ENCODE measurements around the gene BRI3BP. TPM values are rescaled to one million over a fixed set of nuclear protein-coding genes. Genes with fewer than 3 reads are reported as not detected.
A peak's percentile ranks its signal among the peaks of the same experiment; 100 is the strongest.
"Not testable (repeated sequence)": the region's sequence is repeated elsewhere in the genome, so short reads cannot be mapped to it uniquely, and the experiment has no call there.

BRI3BP gene
- total RNA-seq, 2 donors from 2014 or later, result 16.5 to 30.0 TPM

GRCh38 chr12:125018356-125018755, 24.9 kb downstream of the BRI3BP start:
- Mint-ChIP-seq H3K4me1 (ENCODE audit: low read depth in 2 of 2) (no peaks in the 10 kb centered on the region), H3K27me3 (no peaks in the 10 kb centered on the region), H3K9me3 (no peaks in the 10 kb centered on the region), H3K27ac (no peak overlapping the region), H3K4me3 (no peak overlapping the region), H3K36me3 (peaks cover 5% of the 10 kb centered on the region)
- no peak for ATAC-seq
- DNase-seq (ENCODE audit: low spot score), result no peak

GRCh38 chr12:125021096-125021495, 27.7 kb downstream of the BRI3BP start:
- Mint-ChIP-seq H3K36me3 (peaks cover 5% of the 10 kb centered on the region), H3K27me3 (no peaks in the 10 kb centered on the region), H3K4me1 (ENCODE audit: low read depth in 2 of 2) (no peaks in the 10 kb centered on the region), H3K27ac (no peak overlapping the region), H3K4me3 (no peak overlapping the region), H3K9me3 (no peaks in the 10 kb centered on the region)
- DNase-seq (ENCODE audit: low spot score) (no peak), ATAC-seq (no peak)

GRCh38 chr12:125021771-125022170, 28.3 kb downstream of the BRI3BP start:
- DNase-seq (ENCODE audit: low spot score) (no peak), ATAC-seq (no peak)
- Mint-ChIP-seq H3K36me3 (peaks cover 5% of the 10 kb centered on the region), H3K4me1 (ENCODE audit: low read depth in 2 of 2) (no peaks in the 10 kb centered on the region), H3K27ac (no peak overlapping the region), H3K4me3 (no peak overlapping the region), H3K9me3 (no peaks in the 10 kb centered on the region), H3K27me3 (no peaks in the 10 kb centered on the region)

- Mint-ChIP-seq H3K27ac (no peak overlapping the region), H3K4me3 (no peak overlapping the region), H3K9me3 (no peaks in the 10 kb centered on the region), H3K36me3 (peaks cover 4% of the 10 kb centered on the region), H3K4me1 (ENCODE audit: low read depth in 2 of 2) (no peaks in the 10 kb centered on the region), H3K27me3 (no peaks in the 10 kb centered on the region)
- no peak for DNase-seq (ENCODE audit: low spot score)
- ATAC-seq, result no peak
Observed at GRCh38 chr12:125023065-125023464, 29.6 kb downstream of the BRI3BP start.

- H3K27me3 Mint-ChIP-seq, result no peaks in the 10 kb centered on the region
- H3K27ac Mint-ChIP-seq, result no peak overlapping the region
- no peak for DNase-seq (ENCODE audit: low spot score)
- ATAC-seq, result no peak
- H3K4me3 Mint-ChIP-seq, result no peak overlapping the region
- no peaks in the 10 kb centered on the region for H3K36me3 Mint-ChIP-seq
- no peaks in the 10 kb centered on the region for H3K4me1 Mint-ChIP-seq (ENCODE audit: low read depth in 2 of 2)
- no peaks in the 10 kb centered on the region for H3K9me3 Mint-ChIP-seq
Observed at GRCh38 chr12:125024949-125025563, 31.6 kb downstream of the BRI3BP start.

GRCh38 chr12:125025606-125026235, 32.3 kb downstream of the BRI3BP start:
- Mint-ChIP-seq H3K9me3 (no peaks in the 10 kb centered on the region), H3K36me3 (no peaks in the 10 kb centered on the region), H3K27ac (no peak overlapping the region), H3K27me3 (no peaks in the 10 kb centered on the region), H3K4me3 (no peak overlapping the region), H3K4me1 (ENCODE audit: low read depth in 2 of 2) (no peaks in the 10 kb centered on the region)
- ATAC-seq, result no peak
- no peak for DNase-seq (ENCODE audit: low spot score)

GRCh38 chr12:125028106-125028505, 34.7 kb downstream of the BRI3BP start:
- H3K4me1 Mint-ChIP-seq (ENCODE audit: low read depth in 2 of 2), result no peaks in the 10 kb centered on the region
- H3K36me3 Mint-ChIP-seq, result no peaks in the 10 kb centered on the region
- no peak for ATAC-seq
- no peak for DNase-seq (ENCODE audit: low spot score)
- no peak overlapping the region for H3K27ac Mint-ChIP-seq
- no peaks in the 10 kb centered on the region for H3K27me3 Mint-ChIP-seq
- H3K9me3 Mint-ChIP-seq, result no peaks in the 10 kb centered on the region
- H3K4me3 Mint-ChIP-seq, result no peak overlapping the region

GRCh38 chr12:125029761-125030358, 36.4 kb downstream of the BRI3BP start:
- no peak for ATAC-seq
- Mint-ChIP-seq H3K4me1 (ENCODE audit: low read depth in 2 of 2) (no peaks in the 10 kb centered on the region), H3K36me3 (no peaks in the 10 kb centered on the region), H3K9me3 (no peaks in the 10 kb centered on the region), H3K27ac (no peak overlapping the region), H3K27me3 (no peaks in the 10 kb centered on the region), H3K4me3 (no peak overlapping the region)
- no peak for DNase-seq (ENCODE audit: low spot score)

GRCh38 chr12:125031471-125031870, 38.0 kb downstream of the BRI3BP start:
- H3K4me3 Mint-ChIP-seq; H3K9me3 Mint-ChIP-seq; H3K27ac Mint-ChIP-seq; DNase-seq (ENCODE audit: low spot score); H3K36me3 Mint-ChIP-seq; ATAC-seq; H3K4me1 Mint-ChIP-seq (ENCODE audit: low read depth in 2 of 2); H3K27me3 Mint-ChIP-seq: not testable (repeated sequence)

- Mint-ChIP-seq H3K27ac (no peak overlapping the region), H3K27me3 (no peaks in the 10 kb centered on the region), H3K4me1 (ENCODE audit: low read depth in 2 of 2) (no peaks in the 10 kb centered on the region), H3K36me3 (no peaks in the 10 kb centered on the region), H3K9me3 (no peaks in the 10 kb centered on the region), H3K4me3 (no peak overlapping the region)
- no peak for DNase-seq (ENCODE audit: low spot score)
- no peak for ATAC-seq
Observed at GRCh38 chr12:125032466-125033152, 39.2 kb downstream of the BRI3BP start.

GRCh38 chr12:125033288-125033687, 39.8 kb downstream of the BRI3BP start:
- Mint-ChIP-seq H3K27ac (no peak overlapping the region), H3K36me3 (no peaks in the 10 kb centered on the region), H3K4me1 (ENCODE audit: low read depth in 2 of 2) (no peaks in the 10 kb centered on the region), H3K9me3 (no peaks in the 10 kb centered on the region), H3K27me3 (no peaks in the 10 kb centered on the region), H3K4me3 (no peak overlapping the region)
- DNase-seq (ENCODE audit: low spot score), result no peak
- ATAC-seq, result no peak

GRCh38 chr12:125038976-125039625, 45.7 kb downstream of the BRI3BP start:
- H3K4me1 Mint-ChIP-seq (ENCODE audit: low read depth in 2 of 2), result no peaks in the 10 kb centered on the region
- DNase-seq (ENCODE audit: low spot score) (no peak), ATAC-seq (no peak)
- no peaks in the 10 kb centered on the region for H3K27me3 Mint-ChIP-seq
- no peak overlapping the region for H3K4me3 Mint-ChIP-seq
- no peak overlapping the region for H3K27ac Mint-ChIP-seq
- H3K9me3 Mint-ChIP-seq, result no peaks in the 10 kb centered on the region
- H3K36me3 Mint-ChIP-seq, result no peaks in the 10 kb centered on the region

GRCh38 chr12:125049093-125049458, 55.6 kb downstream of the BRI3BP start:
- H3K36me3 Mint-ChIP-seq, result no peaks in the 10 kb centered on the region
- no peaks in the 10 kb centered on the region for H3K9me3 Mint-ChIP-seq
- H3K27me3 Mint-ChIP-seq, result peaks cover 0 to 1% of the 10 kb centered on the region in 2 donors
- no peak for ATAC-seq
- H3K4me1 Mint-ChIP-seq (ENCODE audit: low read depth in 2 of 2), result peaks cover 6% of the 10 kb centered on the region in 2 donors
- peak overlapping the region; percentile 89 for H3K4me3 Mint-ChIP-seq
- no peak for DNase-seq (ENCODE audit: low spot score)
- H3K27ac Mint-ChIP-seq, result peak overlapping the region; percentile 44 to 81

- Mint-ChIP-seq H3K4me3 (peak overlapping the region; percentile 51), H3K27ac (no peak overlapping the region), H3K4me1 (ENCODE audit: low read depth in 2 of 2) (peaks cover 6% of the 10 kb centered on the region in 2 donors), H3K36me3 (no peaks in the 10 kb centered on the region), H3K27me3 (peaks cover 0 to 2% of the 10 kb centered on the region in 2 donors), H3K9me3 (no peaks in the 10 kb centered on the region)
- ATAC-seq (no peak), DNase-seq (ENCODE audit: low spot score) (no peak)
Observed at GRCh38 chr12:125050446-125050845, 57.0 kb downstream of the BRI3BP start.

All from natural killer cell treated with Interleukin-12 subunit alpha and Interleukin-12 subunit beta and Interleukin-15 and Interleukin-18, amount 100 ng/mL, for 72 hours (primary cell).